ENCODE measurements around the gene ACBD4.
A peak's percentile ranks its signal among the peaks of the same experiment; 100 is the strongest.

ACBD4 gene

DNA sequence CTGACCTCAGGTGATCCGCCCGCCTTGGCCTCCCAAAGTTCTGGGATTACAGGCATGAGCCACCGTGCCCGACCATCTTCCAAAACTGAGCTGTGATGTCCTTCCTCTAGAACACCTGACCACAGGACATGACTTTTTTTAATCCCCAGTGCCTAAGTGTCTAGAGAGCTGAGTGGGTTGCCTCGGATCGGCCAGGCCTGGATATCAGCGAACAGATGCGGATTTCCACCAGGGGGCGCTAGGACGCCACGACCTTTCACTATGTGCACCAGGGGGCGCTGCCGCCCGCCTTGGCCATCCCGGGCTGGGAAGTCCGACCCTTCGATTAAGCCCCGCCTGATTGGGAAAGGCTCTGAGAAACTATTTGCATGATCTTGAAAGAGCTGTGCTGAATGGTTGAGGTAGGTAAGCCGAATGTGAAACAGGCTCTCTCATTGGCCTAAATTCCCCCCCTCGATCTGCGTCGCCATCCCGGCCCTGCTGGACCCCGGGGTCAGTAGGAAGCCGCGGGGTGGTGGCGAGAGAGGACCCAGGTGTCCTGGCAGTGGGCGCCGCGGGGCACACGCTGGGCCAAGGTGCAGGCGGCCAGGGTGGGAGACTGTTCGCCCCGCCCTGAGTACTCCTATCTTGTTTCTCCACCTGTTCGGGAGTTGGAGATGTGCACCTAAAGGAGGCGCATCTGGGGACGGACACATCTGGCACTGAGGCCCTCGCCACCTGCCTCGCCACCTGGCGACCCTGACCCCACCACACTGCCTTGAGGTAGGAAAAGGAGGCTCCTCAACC is at the start of gene ACBD4:
TSS of gene ACBD4 (plus strand) at position 496 of the 786 bp plus-strand sequence. CDS start 458 bp downstream, outside the sequence.
- DNase-seq: peak; percentile 98

DNA sequence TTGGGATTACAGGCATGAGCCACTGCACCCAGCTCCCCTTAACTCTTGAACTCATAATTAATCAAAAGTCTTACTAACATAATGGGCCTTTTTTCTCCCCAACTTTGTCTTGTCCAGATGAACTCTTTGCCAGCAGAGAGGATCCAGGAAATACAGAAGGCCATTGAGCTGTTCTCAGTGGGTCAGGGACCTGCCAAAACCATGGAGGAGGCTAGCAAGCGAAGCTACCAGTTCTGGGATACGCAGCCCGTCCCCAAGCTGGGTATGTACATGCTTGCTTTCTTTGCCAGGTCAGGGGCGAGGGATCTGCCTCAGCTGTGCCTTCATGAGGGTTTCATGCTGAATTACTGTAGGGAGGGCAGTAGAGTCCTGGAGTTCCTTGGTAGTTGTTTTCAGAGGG is 49.1 kb upstream of the ACBD4 start:
- no peak for DNase-seq

DNA sequence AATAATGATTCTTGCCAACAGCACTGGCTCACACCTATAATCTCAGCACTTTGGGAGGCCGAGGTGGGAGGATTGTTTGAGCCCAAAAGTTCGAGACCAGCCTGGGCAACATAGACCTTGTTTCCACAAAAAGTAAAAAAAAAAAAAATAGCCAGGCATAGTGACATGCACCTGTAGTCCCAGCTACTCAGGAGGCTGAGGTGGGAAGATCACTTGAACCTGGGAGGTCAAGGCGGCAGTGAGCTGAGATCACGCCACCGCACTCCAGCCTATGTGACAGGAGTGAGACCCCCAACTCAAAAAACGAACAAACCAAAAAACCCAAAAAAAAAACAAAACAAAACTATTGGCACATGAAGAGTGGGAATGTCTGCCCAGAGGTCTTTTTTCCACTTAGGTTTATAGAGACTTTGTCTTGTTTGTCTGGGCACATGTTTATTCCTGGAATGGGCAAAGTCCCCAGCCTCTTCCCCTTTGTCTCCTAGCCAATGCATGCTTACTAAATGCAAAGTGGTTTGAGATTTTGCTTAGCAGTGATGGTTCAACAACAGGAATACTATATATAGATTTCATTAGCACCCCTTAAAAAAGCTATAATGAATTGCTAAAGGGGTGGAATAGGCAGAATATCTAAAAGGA is 48.5 kb upstream of the ACBD4 start:
- DNase-seq: no peak

GRCh38 chr17:45087504-45087975 is 47.9 kb upstream of the ACBD4 start:
- DNase-seq: no peak

GRCh38 chr17:45087978-45088377 is 47.5 kb upstream of the ACBD4 start:
- DNase-seq: no peak

DNA sequence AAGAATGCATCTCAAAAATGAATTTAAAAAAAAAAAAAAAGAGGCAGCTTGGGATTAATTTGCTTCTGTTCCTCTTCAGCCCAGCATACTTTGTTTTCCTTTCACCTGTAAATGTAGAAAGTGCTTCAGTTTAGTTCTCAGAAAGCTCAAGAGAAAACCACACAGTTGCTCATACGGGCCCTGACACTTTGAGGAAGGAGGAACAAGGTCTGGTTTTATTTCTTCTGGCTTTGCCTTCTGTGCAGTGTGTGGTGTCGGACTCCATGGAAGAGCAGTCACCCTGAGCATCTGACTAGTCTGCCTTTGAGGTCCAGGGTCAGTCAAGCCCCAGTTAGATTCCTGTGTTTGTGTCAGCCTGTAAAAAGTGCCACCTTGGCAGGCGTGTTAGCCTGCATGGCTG is 46.7 kb upstream of the ACBD4 start:
- DNase-seq: no peak

GRCh38 chr17:45090711-45091110 is 44.8 kb upstream of the ACBD4 start:
- no peak for DNase-seq

DNA sequence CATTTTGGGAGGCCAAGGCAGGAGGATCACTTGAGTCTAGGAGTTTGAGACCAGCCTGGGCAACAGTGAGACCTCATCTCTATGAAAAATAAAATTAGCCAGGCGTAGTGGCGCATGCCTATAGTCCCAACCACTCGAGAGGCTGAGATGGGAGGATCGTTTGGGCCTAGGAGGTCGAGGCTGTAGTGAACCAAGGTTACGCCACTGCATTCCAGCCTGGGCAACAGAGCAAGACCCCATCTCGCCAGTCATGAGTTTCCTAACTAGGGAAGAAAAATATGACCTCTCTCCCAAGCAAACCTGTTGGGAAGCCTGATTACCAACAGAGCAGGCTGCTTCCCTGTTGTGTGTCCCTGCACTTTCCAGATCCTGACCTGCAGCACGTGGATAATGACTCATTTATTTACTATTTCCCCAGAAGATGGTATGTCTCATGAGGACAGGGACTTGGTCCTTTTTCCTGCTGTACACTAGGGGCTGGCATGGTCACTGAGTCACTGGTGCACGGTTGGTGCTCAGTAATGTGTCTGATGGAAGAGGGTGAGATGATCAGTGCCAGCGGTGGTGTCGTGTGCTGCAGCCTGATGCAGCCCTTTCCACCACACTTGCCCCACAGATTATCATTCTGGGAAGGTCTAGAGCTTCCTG is 43.6 kb upstream of the ACBD4 start:
- DNase-seq: no peak

DNA sequence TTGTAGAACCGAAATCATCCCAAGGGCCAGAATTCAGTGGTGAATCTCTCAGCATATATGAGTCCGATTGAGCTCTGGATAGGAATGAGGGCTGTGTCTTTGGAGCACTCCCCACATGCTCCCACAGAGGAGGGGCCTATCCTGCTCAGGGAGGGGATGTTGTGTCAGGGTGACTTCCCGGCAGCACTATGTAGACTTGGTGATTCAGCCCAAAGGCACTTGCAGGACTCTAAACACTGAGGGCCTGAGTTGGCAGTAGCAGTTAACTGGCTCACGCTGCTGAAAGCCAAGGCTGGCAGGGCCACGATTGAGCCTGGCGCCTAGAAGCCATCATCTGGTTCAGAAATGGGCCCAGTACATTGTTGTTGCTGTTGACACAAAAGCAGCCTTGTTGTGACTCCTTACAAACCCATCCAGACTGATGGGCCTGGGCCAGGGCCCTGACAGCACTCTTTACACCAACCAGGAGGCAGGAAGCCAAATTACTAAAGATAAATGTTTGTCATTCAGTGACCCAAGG is 42.5 kb upstream of the ACBD4 start:
- DNase-seq: no peak

DNA sequence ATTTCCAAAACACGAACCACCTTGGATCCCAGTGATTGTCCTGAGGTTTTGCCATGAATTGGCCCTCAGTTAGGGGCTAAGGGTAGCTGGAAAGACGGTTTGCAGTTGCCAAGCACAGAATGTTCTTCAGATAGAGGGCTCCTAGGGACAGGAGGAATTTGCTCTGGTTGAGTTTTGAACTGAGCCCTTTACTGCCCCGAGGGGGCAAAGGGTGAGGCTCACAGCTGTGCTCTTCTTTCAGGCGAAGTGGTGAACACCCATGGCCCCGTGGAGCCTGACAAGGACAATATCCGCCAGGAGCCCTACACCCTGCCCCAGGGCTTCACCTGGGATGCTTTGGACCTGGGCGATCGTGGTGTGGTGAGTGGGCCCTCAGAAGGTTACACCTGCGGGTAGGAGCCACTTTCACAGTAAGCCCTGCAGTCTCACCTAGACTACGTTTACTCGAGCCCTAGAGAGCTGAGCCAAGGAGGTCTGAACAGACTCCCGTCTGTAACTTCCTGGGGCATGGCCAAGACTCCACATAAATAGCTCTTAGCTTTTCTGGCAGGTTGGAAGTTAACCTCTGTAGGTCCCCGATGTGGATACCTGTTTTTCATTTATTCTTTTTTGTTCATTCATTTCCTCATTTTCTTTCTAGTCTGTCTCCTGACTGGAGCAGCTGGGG is 41.9 kb upstream of the ACBD4 start:
- no peak for DNase-seq

GRCh38 chr17:45096141-45096540 is 39.3 kb upstream of the ACBD4 start:
- peak; percentile 18 for DNase-seq

DNA sequence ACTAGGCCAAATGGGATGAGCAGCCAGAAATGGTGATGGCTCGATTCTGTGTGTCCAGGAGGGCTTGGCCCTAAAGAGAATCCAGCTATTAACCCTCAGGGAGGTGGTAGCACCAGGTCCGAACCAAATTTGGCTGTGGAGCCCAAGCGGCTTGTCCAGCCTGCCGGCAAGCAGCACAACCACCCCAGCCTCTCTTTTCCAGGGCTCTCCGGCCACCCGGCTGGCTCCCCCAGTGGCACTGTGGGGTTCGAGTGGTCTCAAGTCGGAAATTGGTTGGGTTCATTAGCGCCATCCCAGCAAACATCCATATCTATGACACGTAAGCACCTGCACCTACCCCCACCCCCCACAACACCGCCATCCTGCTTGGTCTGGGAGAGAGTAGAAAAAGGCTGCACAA is 38.6 kb upstream of the ACBD4 start:
- no peak for DNase-seq

- no peak for DNase-seq
Measured at GRCh38 chr17:45098081-45098868, 37.2 kb upstream of the ACBD4 start.

- peak; percentile 81 for DNase-seq
Measured at GRCh38 chr17:45098869-45099616, 36.4 kb upstream of the ACBD4 start.

- no peak for DNase-seq
Measured at GRCh38 chr17:45101546-45101882, 34.0 kb upstream of the ACBD4 start.

- no peak for DNase-seq
Measured at GRCh38 chr17:45101883-45102811, 33.3 kb upstream of the ACBD4 start.

GRCh38 chr17:45102856-45103255 is 32.6 kb upstream of the ACBD4 start:
- no peak for DNase-seq

GRCh38 chr17:45103269-45103795 is 32.2 kb upstream of the ACBD4 start:
- DNase-seq: no peak

DNA sequence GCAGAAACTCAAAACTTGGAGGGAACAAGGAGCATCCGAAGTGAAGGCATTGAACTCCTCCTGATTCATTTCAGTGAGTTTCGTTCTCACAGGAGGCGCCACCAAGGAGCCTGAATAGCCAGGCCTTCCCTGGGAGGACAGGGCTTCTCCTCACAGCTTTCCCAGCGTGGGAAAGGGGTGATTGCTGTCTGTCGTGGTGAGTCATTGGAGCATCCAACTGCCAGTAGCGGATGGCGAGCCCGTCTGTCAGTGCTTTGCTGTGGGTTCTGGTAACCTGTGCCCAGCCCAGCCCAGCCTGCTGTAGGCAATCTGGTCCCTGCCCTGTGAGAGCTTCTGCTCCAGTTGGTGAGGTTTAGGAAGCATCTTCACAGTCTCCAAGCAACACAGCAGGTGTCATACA is 31.5 kb upstream of the ACBD4 start:
- DNase-seq: no peak

- DNase-seq: no peak
Measured at GRCh38 chr17:45104497-45104896, 31.0 kb upstream of the ACBD4 start.

Measured in activated CD4-positive, alpha-beta T cell treated with anti-CD3 and anti-CD28 coated beads, Interleukin-10, Interleukin-2, amounts not matched to agents 100 ng/mL and 50 ng/mL, durations not matched to agents 16 hours and 8 hours (primary cell).